ENCODE results near the gene PTPRT.

- TF ChIP-seq POLR2A (IDR thresholded peaks at IDR 0.05) (no peak), EP300 (IDR thresholded peaks at IDR 0.05; ENCODE audit: low read depth) (no peak)
Measured at GRCh38 chr20:42836339-42836738, 353.4 kb downstream of the PTPRT start.

Measured in transverse colon (tissue), 1 donor.